OCI-LY1 (cell line): Measurements from ENCODE around the gene NEK1.

Experiments used
- CTCF ChIP-seq: fragments of 200-600 bp; sonication (generic), shearing (Covaris generic); IDR thresholded peaks from 2 replicates; pipeline ENCODE4 v1.5.1; 2017; ENCODE audit warnings: mild to moderate bottlenecking, antibody characterized with exemption, low read length, moderate library complexity, mixed read lengths
- EZH2 ChIP-seq: fragments of 200-600 bp; sonication (generic), shearing (Covaris generic); IDR thresholded peaks from 2 replicates; pipeline ENCODE4 v1.8.0; 2017; ENCODE audit warnings: borderline replicate concordance, mixed run types, mild to moderate bottlenecking, antibody characterized with exemption, low read length, moderate library complexity, mixed read lengths

DNA sequence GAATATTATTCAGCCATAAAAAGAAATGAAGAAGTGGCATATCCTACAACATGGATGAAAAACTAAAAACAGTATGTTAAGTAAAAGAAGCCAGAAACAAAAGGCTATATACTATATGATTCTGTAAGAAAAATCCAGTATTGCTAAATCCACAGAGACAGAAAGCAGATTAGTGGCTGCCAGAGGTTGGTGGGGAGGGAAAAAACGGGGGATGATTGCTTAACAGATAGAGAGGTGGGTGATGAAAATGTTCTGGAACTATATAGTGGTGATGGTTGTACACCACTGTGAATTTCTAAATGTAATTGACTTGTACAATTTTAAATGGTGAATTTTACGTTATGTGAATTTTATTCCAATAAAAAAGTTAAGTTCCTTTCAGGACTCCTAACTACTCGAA, 184.0 kb downstream of the NEK1 start:
- no peak for TF ChIP-seq CTCF
- no peak for TF ChIP-seq EZH2
